NAMALWA (cell line): ENCODE measurements around the gene NRG2.

ENCODE experiments used
- DNase-seq: peaks from one replicate; pipeline ENCODE4 v3.0.0-alpha.2; 2015; ENCODE audit warnings: low spot score

Gene NRG2

GRCh38 chr5:139967353-139967752, 75.7 kb downstream of the NRG2 start:
- no peak for DNase-seq

DNA sequence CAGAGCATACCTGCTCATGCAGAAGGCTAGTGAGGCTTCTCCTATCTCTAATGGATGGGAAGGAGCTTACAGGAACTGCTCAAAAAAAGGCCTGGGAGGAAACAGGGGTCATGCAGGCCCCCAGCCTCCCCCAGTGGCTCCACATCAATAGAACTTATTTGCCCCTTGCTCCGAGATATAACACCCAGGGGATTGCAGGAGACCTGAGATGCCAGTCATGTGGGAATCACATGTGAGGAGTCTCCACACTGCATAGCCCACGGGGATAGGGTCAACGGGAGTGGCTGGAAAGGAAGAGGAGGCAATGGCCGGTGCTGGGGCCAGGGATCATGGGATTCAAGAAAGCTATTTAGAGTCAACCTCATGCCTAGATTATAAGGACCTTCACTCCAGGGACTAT, 76.2 kb downstream of the NRG2 start:
- no peak for DNase-seq

- DNase-seq = no peak
Measured at GRCh38 chr5:139964994-139965565, 78.0 kb downstream of the NRG2 start.

DNA sequence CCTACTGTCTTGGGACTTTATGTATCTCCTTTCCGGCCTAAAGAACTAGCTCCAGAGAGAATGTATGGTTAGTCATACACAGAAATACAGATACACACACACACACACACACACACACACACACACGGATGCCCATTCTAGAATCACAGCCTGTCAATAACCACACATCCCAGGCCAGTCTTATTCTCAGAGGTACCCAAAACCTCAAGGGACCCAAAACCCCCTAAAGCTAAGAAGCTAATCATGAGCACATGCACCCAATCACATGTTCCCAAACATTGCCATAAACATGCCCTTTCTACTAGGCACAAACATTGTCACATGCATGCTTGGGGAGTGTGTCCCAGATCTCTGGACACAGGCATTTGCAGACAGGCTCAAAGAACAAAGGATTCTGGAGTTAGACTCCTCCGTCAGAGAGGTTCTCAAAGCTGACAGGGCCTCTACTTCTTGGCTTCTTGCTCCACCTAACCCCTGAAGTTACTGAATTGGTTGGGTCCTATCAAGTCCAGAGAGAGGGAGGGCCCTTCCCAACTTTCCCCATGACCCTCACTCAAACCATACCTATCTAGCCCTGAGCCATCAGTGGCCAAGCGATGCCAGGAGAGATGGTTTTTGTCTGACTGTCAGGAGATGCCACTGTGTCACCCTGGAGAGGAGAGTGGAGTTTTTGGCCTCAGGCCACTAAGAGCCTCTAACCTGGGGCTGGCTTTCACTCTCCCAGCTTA, 78.7 kb downstream of the NRG2 start:
- DNase-seq = no peak

- DNase-seq = no peak
Measured at GRCh38 chr5:139962445-139962844, 80.7 kb downstream of the NRG2 start.

- DNase-seq = no peak
Measured at GRCh38 chr5:139961435-139962157, 81.5 kb downstream of the NRG2 start.

DNA sequence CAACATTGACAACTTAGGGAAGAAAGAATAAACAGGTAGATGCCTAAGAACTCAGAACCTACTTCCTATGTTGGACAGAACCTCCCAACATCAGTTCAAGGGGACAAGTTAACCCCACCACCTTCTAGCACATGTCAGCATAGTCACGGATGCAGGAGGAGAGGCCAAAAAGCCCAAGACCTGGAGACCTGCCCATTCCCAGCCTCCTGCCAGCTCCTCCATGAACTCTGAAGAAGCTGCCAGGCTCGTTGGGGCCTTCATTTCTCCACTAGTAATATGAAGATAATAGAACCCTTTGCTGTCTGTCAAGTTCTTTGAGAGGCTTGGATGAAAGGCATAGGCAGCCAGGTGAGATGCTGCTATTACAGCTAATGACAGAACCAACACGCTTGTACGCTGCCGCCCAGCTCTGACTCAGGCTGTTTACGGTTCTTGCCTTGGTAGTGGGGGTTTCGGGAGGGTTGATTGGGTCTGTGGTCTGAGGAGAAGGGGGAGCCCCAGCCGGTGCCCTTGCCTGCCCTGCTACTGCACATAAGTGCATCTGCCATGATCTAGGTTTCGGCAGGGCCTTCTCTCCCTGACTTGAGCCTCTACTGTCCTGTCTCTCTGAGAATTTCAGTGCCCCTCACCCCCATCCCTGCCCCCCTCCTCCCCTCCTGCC, 82.2 kb downstream of the NRG2 start:
- DNase-seq = no peak

DNA sequence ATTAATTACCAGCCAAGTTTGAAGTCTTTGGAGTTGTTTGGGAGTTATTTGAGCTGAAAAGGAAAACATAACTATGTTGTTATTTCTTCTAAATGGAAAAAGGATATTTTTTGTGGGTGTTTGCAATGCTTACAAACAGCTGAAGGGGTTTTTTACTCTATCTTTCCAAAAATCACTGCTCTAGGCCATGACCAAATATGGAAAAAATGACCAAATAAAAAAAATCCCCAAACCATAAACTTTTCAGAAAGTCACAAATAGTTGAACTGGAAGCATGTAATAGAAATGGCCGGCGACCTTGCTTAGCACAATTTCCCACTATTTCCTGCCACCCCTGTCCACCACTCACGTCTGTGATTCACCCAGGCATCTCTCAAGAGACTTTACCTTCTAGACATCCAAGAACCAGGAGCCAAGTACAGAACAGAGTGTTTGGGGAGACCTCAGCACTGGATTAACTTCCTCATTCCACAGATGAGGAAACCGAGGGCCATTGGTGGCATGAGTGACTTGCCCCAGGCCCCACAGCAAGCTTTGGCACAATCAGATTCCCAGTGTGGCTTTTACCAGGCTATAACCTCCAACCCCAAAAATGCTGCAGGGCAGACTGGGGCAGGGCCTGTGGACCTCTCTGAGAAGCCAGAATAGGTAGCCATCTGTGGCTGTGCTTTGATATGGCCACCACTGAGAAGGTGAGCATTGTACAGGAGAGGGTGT, 84.5 kb downstream of the NRG2 start:
- DNase-seq = no peak

DNA sequence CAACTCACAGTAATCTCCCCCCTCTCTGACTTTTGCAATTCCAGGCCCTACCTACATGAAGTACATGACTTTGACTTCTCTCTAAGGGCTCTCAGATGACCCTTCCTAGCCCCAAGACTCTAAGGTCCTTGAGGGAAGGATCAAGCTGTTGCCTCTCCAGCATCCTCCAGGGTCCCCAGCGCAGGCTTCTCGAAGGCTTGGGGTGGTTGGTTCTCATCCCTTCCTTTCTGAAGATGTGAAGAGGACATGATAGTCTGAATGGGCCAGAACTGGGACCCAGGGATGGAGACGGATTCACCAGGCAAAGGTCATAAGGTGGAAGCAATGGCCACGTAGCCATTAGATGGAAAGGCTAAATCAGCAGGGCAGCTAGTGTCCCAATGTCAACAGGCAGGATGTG, 86.8 kb downstream of the NRG2 start:
- DNase-seq = no peak

GRCh38 chr5:139955616-139956273, 87.4 kb downstream of the NRG2 start:
- DNase-seq = no peak

DNA sequence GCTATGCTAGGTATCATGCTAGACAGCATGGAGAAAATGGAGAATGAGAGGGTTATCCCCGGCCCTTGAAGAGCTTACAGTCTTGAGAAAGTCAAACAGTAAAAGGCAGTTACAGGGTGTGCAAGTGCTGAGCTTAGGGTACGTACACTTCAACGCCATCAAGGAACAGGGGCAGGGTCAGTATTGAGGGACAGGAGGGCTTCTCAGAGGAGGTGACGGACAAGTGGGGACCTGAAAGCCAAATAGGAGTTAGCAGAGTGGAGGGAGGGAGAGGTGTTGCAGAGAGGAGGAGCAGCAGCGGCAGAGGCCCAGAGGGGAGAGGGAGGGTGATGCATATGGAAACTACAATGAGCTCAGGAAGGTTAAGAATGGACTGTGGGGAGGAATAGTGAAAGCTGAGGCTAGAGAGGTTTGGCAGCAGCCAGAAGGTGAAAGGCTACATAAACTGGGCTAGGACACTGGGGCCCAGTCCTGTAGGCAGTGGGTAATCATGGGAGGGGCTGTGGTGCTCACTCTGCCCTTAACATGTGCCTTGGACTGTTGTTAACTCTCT, 88.0 kb downstream of the NRG2 start:
- no peak for DNase-seq

DNA sequence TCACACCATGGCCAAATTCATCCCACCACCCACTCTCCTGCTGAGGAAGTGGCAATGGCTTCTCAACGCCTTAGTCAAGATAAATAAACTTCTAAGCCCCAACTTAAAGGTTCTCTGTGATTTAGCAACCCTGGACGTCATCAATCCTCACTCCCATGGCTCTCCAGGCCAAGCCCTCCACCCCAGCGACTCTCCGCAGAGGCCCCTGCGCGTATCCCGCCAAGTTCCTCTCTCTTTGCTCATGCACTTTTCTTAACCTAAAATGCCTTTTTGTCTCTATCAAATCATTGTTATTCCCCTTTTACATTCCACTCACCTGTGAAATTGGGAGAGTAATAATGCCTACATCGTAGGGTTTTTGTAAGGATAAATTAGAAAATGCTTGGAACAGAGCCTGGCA, 88.6 kb downstream of the NRG2 start:
- DNase-seq = no peak

GRCh38 chr5:139954022-139954421, 89.1 kb downstream of the NRG2 start:
- no peak for DNase-seq

DNA sequence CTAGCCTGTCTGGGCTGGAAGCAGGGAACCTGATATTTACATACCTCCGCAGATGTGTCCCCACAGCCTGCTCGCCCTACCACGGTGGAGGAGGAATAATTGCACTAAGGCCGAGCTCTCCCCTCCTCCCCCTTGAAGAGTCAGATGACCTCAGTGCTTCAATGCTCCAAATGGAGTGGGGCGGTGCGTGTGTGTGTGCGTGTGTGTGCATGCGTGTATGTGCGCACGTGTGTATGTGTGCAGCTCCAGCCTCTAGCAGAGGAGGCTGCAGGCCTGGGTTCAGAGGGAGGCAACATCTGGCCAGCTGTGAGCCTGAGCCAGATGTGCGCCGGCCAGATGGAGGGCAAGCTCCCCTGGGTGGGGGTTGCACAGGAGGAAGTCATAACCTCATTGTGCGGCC, 90.5 kb downstream of the NRG2 start:
- no peak for DNase-seq

GRCh38 chr5:139951983-139952382, 91.1 kb downstream of the NRG2 start:
- no peak for DNase-seq

GRCh38 chr5:139951296-139951924, 91.7 kb downstream of the NRG2 start:
- no peak for DNase-seq

GRCh38 chr5:139950436-139950835, 92.7 kb downstream of the NRG2 start:
- DNase-seq = no peak

DNA sequence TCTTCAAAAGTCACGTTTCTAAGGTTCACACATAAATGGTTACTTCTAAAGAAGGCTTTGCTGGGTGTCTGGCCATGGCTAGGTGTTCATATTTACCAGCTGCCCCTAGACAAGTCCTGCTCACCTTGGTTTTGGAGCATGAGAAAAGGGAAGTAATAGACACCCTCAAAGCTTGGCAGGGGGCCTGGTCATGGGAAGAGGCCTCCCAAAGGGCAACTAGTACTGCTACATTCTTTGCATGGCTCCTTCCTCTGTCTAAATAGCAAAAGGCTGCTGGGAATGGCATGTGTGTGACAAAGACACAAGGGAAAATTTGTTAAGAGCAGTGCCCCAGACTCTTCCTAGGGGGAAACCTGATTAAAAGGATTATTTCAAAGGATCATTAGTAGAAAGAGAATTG, 93.4 kb downstream of the NRG2 start:
- DNase-seq = no peak

GRCh38 chr5:139947727-139948126, 95.4 kb downstream of the NRG2 start:
- no peak for DNase-seq

- DNase-seq = no peak
Measured at GRCh38 chr5:139946440-139946839, 96.7 kb downstream of the NRG2 start.

GRCh38 chr5:139946006-139946405, 97.1 kb downstream of the NRG2 start:
- DNase-seq = no peak
